NT2/D1 (cell line): ENCODE results near the gene CACNA2D3.

Experiments used
- YY1 ChIP-seq: IDR thresholded peaks from 2 replicates; pipeline ENCODE4 v1.6.1; 2011; ENCODE audit not compliant: insufficient read length, insufficient read depth
- ZNF274 ChIP-seq: IDR thresholded peaks from 2 replicates; pipeline ENCODE4 v1.6.1; 2011; ENCODE audit warnings: mild to moderate bottlenecking, low read depth, low read length

DNA sequence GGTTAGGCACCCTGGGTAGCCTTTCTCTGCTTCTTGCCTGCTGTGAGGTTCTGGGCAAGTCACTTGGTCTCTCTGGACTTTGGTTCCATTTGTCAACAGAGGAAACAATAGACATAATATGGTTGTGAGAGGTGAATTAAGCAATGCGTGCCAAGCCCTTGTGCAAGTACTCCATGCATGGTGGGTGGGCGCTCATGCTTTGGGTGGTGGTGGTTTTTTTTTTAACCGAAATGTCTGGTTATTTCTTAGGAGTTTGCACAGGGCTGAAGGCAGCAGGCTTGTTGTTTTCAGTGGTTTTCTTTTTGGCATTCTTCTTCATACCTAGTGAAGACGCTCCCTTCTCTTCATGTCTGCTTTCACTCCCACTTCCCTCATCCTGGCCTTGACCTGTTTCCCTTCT is 889.7 kb downstream of the CACNA2D3 start:
- TF ChIP-seq YY1: no peak
- TF ChIP-seq ZNF274: no peak
